CD14-positive monocyte (primary cell): ENCODE measurements around the gene ZNF497. TPM values are rescaled to one million over a fixed set of nuclear protein-coding genes. Genes with fewer than 3 reads are reported as not detected.

Experiments used
- DNase-seq, 3 donors: peaks; one replicate each; pipeline ENCODE4 v3.0.0-alpha.2; 2011 to 2022
- H2AFZ ChIP-seq: 2 replicates; pipeline ENCODE4 v1.6.0; 2012; ENCODE audit warnings: mild to moderate bottlenecking, low read depth, low read length, inconsistent platforms; ENCODE audit not compliant: insufficient read depth, poor library complexity, severe bottlenecking
- H3K27ac ChIP-seq, 2 donors: 1 replicate in 1 of 2; 2 replicates in 1 of 2; pipeline ENCODE4 v1.5.1; 2012 to 2013; ENCODE audit warnings: low read length in 2 of 2, control low read depth in 1 of 2, inconsistent platforms in 1 of 2, low read depth in 1 of 2, mild to moderate bottlenecking in 1 of 2
- H3K27me3 ChIP-seq, 2 donors: one replicate each; pipeline versions ENCODE4 v1.6.0 to v1.6.1; 2011 to 2013; ENCODE audit warnings: low read length in 2 of 2; ENCODE audit not compliant: control insufficient read depth in 2 of 2, insufficient read depth in 2 of 2
- H3K36me3 ChIP-seq, 2 donors: replicated peaks in 1 of 2; 1 replicate in 1 of 2; 2 replicates in 1 of 2; pipeline versions ENCODE4 v1.5.1 to v1.6.1; 2012 to 2013; ENCODE audit warnings: low read length in 2 of 2, control low read depth in 1 of 2, inconsistent platforms in 1 of 2, mild to moderate bottlenecking in 1 of 2; ENCODE audit not compliant: insufficient read depth in 2 of 2, control insufficient read depth in 1 of 2
- H3K4me1 ChIP-seq, 2 donors: 1 replicate in 1 of 2; 2 replicates in 1 of 2; pipeline versions ENCODE4 v1.5.1 to v1.6.1; 2012 to 2013; ENCODE audit warnings: low read length in 2 of 2, control low read depth in 1 of 2, inconsistent platforms in 1 of 2, mild to moderate bottlenecking in 1 of 2, moderate library complexity in 1 of 2; ENCODE audit not compliant: insufficient read depth in 2 of 2, control insufficient read depth in 1 of 2
- H3K4me2 ChIP-seq: replicated peaks from 2 replicates; pipeline ENCODE3; 2012; ENCODE audit warnings: low read length, moderate library complexity, mild to moderate bottlenecking; ENCODE audit not compliant: poor library complexity, severe bottlenecking; ENCODE audit errors: extremely low read depth
- H3K4me3 ChIP-seq, 3 experiments: fragments of 200-600 bp in 1 of 3; sonication (generic) in 1 of 3; replicated peaks in 1 of 3; 1 replicate in 2 of 3; 2 replicates in 1 of 3; pipeline ENCODE4 v1.5.1; 2011 to 2013; ENCODE audit warnings: low read length in 3 of 3, mild to moderate bottlenecking in 3 of 3, control low read depth in 2 of 3, low read depth in 2 of 3, inconsistent platforms in 1 of 3, moderate library complexity in 1 of 3
- H3K79me2 ChIP-seq: 2 replicates; pipeline ENCODE4 v1.6.0; 2012; ENCODE audit warnings: mild to moderate bottlenecking, control low read depth, inconsistent platforms, low read length, moderate library complexity; ENCODE audit not compliant: insufficient read depth
- H3K9ac ChIP-seq: 2 replicates; pipeline ENCODE4 v1.6.0; 2017; ENCODE audit warnings: low read length, mild to moderate bottlenecking; ENCODE audit not compliant: insufficient read depth, poor library complexity, severe bottlenecking
- H3K9me3 ChIP-seq, 2 donors: replicated peaks in 1 of 2; 1 replicate in 1 of 2; 2 replicates in 1 of 2; pipeline versions ENCODE4 v1.5.1 to v1.6.1; 2012 to 2013; ENCODE audit warnings: low read length in 2 of 2, control low read depth in 1 of 2; ENCODE audit not compliant: control insufficient read depth in 1 of 2, insufficient read depth in 1 of 2
- H4K20me1 ChIP-seq: 2 replicates; pipeline ENCODE4 v1.6.0; 2012; ENCODE audit warnings: mild to moderate bottlenecking, low read length, control low read depth, moderate library complexity; ENCODE audit not compliant: insufficient read depth
- H3K27ac Mint-ChIP-seq, 7 donors: one replicate each; pipeline ENCODE4 v1.8.0; 2020; ENCODE audit warnings: mild to moderate bottlenecking in 7 of 7, mixed read lengths in 7 of 7, moderate library complexity in 6 of 7, inconsistent platforms in 2 of 7
- H3K27me3 Mint-ChIP-seq, 3 donors: one replicate each; pipeline ENCODE4 v1.8.0; 2021 to 2022; ENCODE audit warnings: low read depth in 3 of 3, mild to moderate bottlenecking in 3 of 3, mixed read lengths in 3 of 3, moderate library complexity in 3 of 3, inconsistent platforms in 1 of 3
- H3K36me3 Mint-ChIP-seq, 2 donors: one replicate each; pipeline ENCODE4 v1.8.0; 2020; ENCODE audit warnings: mixed read lengths in 2 of 2, inconsistent platforms in 1 of 2, mild to moderate bottlenecking in 1 of 2
- H3K4me1 Mint-ChIP-seq: one replicate; pipeline ENCODE4 v1.8.0; 2020; ENCODE audit warnings: mild to moderate bottlenecking, mixed read lengths
- H3K4me3 Mint-ChIP-seq, 2 donors: one replicate each; pipeline ENCODE4 v1.8.0; 2020; ENCODE audit warnings: mild to moderate bottlenecking in 2 of 2, mixed read lengths in 2 of 2, moderate library complexity in 1 of 2
- H3K9me3 Mint-ChIP-seq, 7 donors: one replicate each; pipeline ENCODE4 v1.8.0; 2020 to 2022; ENCODE audit warnings: mixed read lengths in 7 of 7, mild to moderate bottlenecking in 6 of 7, moderate library complexity in 6 of 7, inconsistent platforms in 2 of 7
- CTCF ChIP-seq: fragments of 200-600 bp; IDR thresholded peaks from one replicate; pipeline ENCODE4 v1.8.0; 2022; ENCODE audit warnings: antibody characterized with exemption, mild to moderate bottlenecking
- WGBS: methylation state at CpG from one replicate; pipeline ENCODE4 v1.1.5; 2013; ENCODE audit warnings: missing lambda C conversion rate; ENCODE audit not compliant: insufficient coverage; 5-methylcytosine and 5-hydroxymethylcytosine counted together
- intact Hi-C, 2 donors: fragments of 100-400 bp; cut with micrococcal nuclease; formaldehyde crosslinking; loops; one replicate each; pipeline versions ENCODE4 v1.15.0 to v1.15.1; 2023
- polyA plus RNA-seq, 3 donors: library from polyadenylated mRNA; depleted of rRNA in 1 of 3; unstranded in 2 of 3; stranded (reverse) in 1 of 3; fragments of 300-500 nt in 2 of 3; fragments of >200 nt in 1 of 3; fragmentation: Illumina TruSeq in 2 of 3; gene quantifications; 1 replicate in 2 of 3; 2 replicates in 1 of 3; pipeline ENCODE4 v1.2.3, GENCODE V29; 2012 to 2021

Gene ZNF497
- polyA plus RNA-seq, 3 donors, result 0.28 to 0.60 (median 0.41) TPM

- no peaks in the 10 kb centered on the region for H3K79me2 ChIP-seq
- no peak overlapping the region for H3K4me2 ChIP-seq
- no peak overlapping the region for H3K9ac ChIP-seq
- Mint-ChIP-seq H3K27me3 (peaks cover 2 to 3% (median 2%) of the 10 kb centered on the region in 3 donors), H3K4me1 (no peaks in the 10 kb centered on the region), H3K9me3 (peaks cover 2 to 17% (median 7%) of the 10 kb centered on the region in 7 donors), H3K36me3 (peaks cover 45 to 58% of the 10 kb centered on the region in 2 donors), H3K4me3 (no peak overlapping the region), H3K27ac (peak overlapping the region in 1 of 7 donors; percentile 30)
- no peaks in the 10 kb centered on the region for H4K20me1 ChIP-seq
- no peak overlapping the region for H2AFZ ChIP-seq
- DNase-seq, result no peak
- H3K36me3 ChIP-seq, result peaks cover 27 to 51% of the 10 kb centered on the region in 2 donors
- no peaks in the 10 kb centered on the region for H3K27me3 ChIP-seq
- intact Hi-C loops, result no loop called here
- no peak overlapping the region for H3K4me3 ChIP-seq
- TF ChIP-seq CTCF, result peak; percentile 15
- no peak overlapping the region for H3K27ac ChIP-seq
- H3K9me3 ChIP-seq, result peaks cover 4 to 13% of the 10 kb centered on the region in 2 donors
- H3K4me1 ChIP-seq, result no peaks in the 10 kb centered on the region
- WGBS, result 92% methylated on average over 26 of the region's 30 CpGs
Measured at GRCh38 chr19:58338825-58339558, 23.6 kb downstream of the ZNF497 start.

- intact Hi-C loops, result no loop called here
- no peaks in the 10 kb centered on the region for H3K27me3 ChIP-seq
- no peak overlapping the region for H3K27ac ChIP-seq
- H2AFZ ChIP-seq, result no peak overlapping the region
- Mint-ChIP-seq H3K4me3 (no peak overlapping the region), H3K27ac (peak overlapping the region in 1 of 7 donors; percentile 30), H3K36me3 (peaks cover 45 to 58% of the 10 kb centered on the region in 2 donors), H3K4me1 (no peaks in the 10 kb centered on the region), H3K9me3 (peaks cover 0 to 14% (median 7%) of the 10 kb centered on the region in 7 donors), H3K27me3 (peaks cover 2 to 3% (median 2%) of the 10 kb centered on the region in 3 donors)
- H3K79me2 ChIP-seq, result no peaks in the 10 kb centered on the region
- no peak for DNase-seq
- TF ChIP-seq CTCF, result no peak
- H3K4me2 ChIP-seq, result no peak overlapping the region
- no peaks in the 10 kb centered on the region for H3K4me1 ChIP-seq
- no peaks in the 10 kb centered on the region for H4K20me1 ChIP-seq
- peaks cover 4 to 13% of the 10 kb centered on the region in 2 donors for H3K9me3 ChIP-seq
- H3K36me3 ChIP-seq, result peaks cover 27 to 51% of the 10 kb centered on the region in 2 donors
- WGBS, result 97% methylated on average over 10 of the region's 11 CpGs
- H3K4me3 ChIP-seq, result no peak overlapping the region
- H3K9ac ChIP-seq, result no peak overlapping the region
Measured at GRCh38 chr19:58338336-58338735, 24.2 kb downstream of the ZNF497 start.
